ENCODE data around the gene CARS2.
"Not testable (repeated sequence)": the region's sequence is repeated elsewhere in the genome, so short reads cannot be mapped to it uniquely, and the experiment has no call there.

CARS2 gene

DNA sequence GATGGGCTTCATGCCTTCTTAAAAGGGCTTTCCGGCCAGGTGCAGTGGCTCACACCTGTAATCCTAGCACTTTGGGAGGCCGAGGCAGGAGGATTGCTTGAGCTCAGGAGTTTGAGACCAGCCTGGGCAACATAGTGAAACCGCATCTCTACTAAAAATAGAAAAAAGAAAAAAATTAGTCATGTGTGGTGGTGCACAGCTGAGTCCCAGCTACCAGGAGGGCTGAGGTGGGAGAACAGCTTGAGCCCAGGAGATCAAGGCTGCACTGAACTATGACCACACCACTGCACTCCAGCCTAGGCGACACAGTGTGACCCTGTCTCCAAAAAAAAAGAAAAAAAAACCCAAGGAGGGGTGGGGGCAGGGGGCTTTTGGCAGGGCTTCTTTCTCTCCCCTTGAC, 7.2 kb downstream of the CARS2 start:
- H3K4me3 ChIP-seq (ENCODE audit: low read length), result no peak overlapping the region
- TF ChIP-seq, protein P1, sequence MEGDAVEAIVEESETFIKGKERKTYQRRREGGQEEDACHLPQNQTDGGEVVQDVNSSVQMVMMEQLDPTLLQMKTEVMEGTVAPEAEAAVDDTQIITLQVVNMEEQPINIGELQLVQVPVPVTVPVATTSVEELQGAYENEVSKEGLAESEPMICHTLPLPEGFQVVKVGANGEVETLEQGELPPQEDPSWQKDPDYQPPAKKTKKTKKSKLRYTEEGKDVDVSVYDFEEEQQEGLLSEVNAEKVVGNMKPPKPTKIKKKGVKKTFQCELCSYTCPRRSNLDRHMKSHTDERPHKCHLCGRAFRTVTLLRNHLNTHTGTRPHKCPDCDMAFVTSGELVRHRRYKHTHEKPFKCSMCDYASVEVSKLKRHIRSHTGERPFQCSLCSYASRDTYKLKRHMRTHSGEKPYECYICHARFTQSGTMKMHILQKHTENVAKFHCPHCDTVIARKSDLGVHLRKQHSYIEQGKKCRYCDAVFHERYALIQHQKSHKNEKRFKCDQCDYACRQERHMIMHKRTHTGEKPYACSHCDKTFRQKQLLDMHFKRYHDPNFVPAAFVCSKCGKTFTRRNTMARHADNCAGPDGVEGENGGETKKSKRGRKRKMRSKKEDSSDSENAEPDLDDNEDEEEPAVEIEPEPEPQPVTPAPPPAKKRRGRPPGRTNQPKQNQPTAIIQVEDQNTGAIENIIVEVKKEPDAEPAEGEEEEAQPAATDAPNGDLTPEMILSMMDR (IDR thresholded peaks at IDR 0.05; ENCODE audit: insufficient read depth, low read depth, low read length, missing control alignments), result no peak
- no peak for DNase-seq (ENCODE audit: low read depth)

DNA sequence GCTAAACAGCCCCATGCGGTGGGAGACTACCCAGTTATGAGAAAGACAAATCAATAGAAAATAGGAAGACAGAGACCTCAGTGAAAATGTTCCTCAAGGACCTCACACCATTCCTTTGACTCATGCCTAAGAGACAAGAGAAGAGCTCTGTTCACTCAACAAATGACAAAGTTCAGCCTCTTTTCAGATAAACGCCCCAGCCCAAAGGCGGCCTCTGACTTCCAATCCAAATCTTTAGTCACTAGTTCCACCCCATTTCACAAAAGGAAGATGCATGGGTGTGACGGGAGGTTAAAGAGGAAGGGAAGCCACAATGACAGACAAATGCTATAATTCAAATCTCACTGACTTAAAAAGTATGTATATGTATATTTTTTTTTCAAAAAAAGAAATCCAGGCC, 8.1 kb downstream of the CARS2 start:
- DNase-seq (ENCODE audit: low read depth), result no peak
- TF ChIP-seq, protein P1 (IDR thresholded peaks at IDR 0.05; ENCODE audit: insufficient read depth, low read depth, low read length, missing control alignments), result no peak

DNA sequence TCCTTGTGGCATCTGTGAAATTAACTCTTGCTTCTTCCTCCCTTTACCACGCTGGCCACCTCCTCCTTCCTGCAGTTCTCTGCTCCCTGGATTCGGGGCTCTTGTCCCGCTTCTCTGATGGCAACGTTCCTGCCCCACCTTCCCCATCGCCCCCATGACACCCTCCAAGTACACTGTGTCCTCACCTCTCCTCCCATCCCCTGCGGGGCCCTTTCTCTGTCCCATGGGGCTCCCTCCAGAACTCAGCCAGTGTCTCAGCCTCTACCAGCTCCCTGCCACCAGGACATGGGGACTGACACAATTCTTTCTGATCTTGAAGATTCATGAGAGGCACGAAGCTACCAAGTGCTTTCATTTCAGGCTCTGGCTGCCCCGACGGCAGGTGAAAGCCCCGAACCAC, 9.1 kb downstream of the CARS2 start:
- TF ChIP-seq, protein P1 (IDR thresholded peaks at IDR 0.05; ENCODE audit: insufficient read depth, low read depth, low read length, missing control alignments), result no peak
- DNase-seq (ENCODE audit: low read depth), result no peak
- H3K4me3 ChIP-seq (ENCODE audit: low read length), result no peak overlapping the region

More for the DNA sequence above, 8.1 kb downstream of the CARS2 start:
- H3K4me3 ChIP-seq (ENCODE audit: low read length), result no peak overlapping the region

DNA sequence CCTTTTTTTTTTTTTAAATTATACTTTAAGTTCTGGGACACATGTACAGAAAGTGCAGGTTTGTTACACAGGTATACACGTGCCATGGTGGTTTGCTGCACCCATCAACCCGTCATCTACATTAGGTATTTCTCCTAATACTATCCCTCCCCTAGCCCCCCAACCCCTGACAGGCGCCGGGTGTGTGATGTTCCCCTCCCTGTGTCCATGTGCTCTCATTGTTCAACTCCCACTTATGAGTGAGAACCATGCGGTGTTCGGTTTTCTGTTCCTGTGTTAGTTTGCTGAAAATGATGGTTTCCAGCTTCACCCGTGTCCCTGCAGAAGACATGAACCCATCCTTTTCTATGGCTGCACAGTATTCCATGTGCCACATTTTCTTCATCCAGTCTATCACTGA, 10.1 kb downstream of the CARS2 start:
- H3K4me3 ChIP-seq (ENCODE audit: low read length); DNase-seq (ENCODE audit: low read depth): not testable (repeated sequence)

DNA sequence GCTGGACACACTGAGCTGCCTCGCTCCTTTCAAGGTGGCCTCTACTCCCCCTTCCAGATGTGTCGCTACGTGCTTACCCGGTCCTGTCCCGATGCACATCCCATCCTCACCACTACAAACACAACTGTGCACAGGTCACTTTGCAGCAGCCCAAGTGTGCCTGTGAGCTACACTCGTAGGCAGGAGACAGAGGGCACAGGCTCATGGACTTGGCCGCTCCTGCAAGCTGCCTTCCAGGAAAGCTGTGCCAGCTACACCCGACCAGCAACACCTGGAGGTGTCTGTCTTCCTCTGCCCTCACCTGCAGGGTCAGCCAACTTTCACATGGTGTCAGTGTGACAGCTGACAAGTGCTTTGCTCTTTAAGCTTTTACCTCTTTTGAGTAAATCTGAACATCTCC, 15.4 kb downstream of the CARS2 start:
- no peak overlapping the region for H3K4me3 ChIP-seq (ENCODE audit: low read length)
- no peak for DNase-seq (ENCODE audit: low read depth)
- TF ChIP-seq, protein P1 (IDR thresholded peaks at IDR 0.05; ENCODE audit: insufficient read depth, low read depth, low read length, missing control alignments), result no peak

DNA sequence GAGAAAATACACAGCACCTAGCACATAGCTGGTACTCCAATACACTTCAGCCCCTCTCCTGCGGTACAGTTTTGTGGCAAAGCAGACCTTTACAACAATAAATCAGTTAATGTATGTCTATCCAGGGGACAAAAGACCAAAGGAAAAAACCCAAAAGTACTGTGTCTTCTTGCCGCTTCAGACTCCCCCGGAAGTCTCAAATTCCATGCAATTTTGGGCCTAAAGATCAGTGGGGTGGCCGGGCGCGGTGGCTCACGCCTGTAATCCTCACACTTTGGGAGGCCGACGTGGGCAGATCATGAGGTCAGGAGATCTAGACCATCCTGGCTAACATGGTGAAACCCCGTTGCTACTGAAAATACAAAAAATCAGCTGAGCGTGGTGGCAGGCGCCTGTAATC, 16.2 kb downstream of the CARS2 start:
- TF ChIP-seq, protein P1 (IDR thresholded peaks at IDR 0.05; ENCODE audit: insufficient read depth, low read depth, low read length, missing control alignments), result no peak
- no peak overlapping the region for H3K4me3 ChIP-seq (ENCODE audit: low read length)
- no peak for DNase-seq (ENCODE audit: low read depth)

DNA sequence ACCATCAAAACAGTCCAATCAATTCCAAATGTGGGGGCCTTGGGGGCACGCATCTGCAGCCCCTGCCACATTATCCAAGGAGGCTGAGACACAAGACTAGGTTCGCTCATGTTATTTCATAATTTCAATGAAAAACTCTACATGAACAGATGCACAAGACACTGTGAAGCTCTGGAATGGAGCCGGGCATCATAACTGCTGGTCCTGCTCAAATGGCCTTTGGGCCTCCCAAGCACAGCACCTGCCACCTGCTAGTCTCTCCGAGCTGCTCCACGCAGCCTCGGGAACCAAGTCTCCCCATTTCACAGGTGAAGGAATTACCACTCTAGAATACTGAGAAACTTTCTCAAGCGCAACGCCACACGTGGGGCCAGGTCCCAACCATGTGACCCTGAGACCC, 16.9 kb downstream of the CARS2 start:
- no peak for DNase-seq (ENCODE audit: low read depth)
- no peak overlapping the region for H3K4me3 ChIP-seq (ENCODE audit: low read length)
- TF ChIP-seq, protein P1 (IDR thresholded peaks at IDR 0.05; ENCODE audit: insufficient read depth, low read depth, low read length, missing control alignments), result no peak

DNA sequence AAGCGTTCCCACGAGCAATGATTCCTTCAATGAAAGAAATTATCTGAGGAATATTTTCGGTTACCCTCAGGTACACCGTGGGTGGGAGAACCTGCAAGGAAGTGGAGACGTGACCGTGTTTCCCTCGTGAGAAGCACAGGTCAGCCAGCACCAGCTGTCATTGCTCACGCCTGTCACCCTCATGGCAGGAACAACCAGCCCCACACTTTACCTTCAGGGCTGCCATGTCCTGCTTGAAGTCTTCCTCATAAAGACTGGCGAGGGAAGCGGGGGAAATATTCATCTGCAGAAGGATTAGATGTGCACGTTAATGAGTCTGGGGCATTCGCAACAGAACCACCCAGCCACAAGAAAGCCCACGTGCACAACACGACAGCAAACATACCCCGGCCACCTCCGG, 18.2 kb downstream of the CARS2 start:
- H3K4me3 ChIP-seq (ENCODE audit: low read length), result no peak overlapping the region
- TF ChIP-seq, protein P1 (IDR thresholded peaks at IDR 0.05; ENCODE audit: insufficient read depth, low read depth, low read length, missing control alignments), result no peak
- no peak for DNase-seq (ENCODE audit: low read depth)

Measured in epithelial cell of esophagus (primary cell).